NK-92 treated with Interleukin-12 subunit alpha and Interleukin-12 subunit beta, amount 100 ng/mL, for 24 hours (cell line): ENCODE results near the gene PON2.
"Not testable (repeated sequence)": the region's sequence is repeated elsewhere in the genome, so short reads cannot be mapped to it uniquely, and the experiment has no call there.

Experiments
- DNase-seq: peaks from one replicate; lab custom pipeline; 2025; lab: John Stamatoyannopoulos, UW

Gene PON2

GRCh38 chr7:95434557-95435421 lies at the start of gene PON2:
PON2 (minus strand) TSS chr7:95435028; CDS start chr7:95434951, 77 bp downstream.
- DNase-seq: peak; percentile 50

DNA sequence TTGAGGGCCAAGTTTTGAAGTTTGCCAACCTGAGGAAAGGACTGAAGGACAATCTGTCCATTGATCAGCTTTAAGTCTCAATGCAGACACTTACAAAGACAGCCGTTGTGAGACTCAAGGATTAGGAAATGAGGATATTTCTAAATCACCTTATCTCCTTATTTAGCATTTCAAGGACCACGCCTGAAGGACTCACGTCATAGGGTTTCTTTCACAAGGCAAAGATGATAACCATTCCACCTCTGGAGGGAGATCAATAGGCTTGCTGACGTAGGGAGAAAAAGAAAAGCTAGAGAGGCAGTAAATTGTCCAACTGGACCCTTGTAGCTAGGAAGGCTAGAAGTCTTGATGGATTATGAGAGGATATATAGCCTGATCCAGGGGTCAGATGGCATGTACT lies 47.6 kb upstream of the PON2 start:
- DNase-seq: no peak

GRCh38 chr7:95481271-95482165 lies 46.7 kb upstream of the PON2 start:
- no peak for DNase-seq

GRCh38 chr7:95479992-95480624 lies 45.3 kb upstream of the PON2 start:
- DNase-seq: no peak

DNA sequence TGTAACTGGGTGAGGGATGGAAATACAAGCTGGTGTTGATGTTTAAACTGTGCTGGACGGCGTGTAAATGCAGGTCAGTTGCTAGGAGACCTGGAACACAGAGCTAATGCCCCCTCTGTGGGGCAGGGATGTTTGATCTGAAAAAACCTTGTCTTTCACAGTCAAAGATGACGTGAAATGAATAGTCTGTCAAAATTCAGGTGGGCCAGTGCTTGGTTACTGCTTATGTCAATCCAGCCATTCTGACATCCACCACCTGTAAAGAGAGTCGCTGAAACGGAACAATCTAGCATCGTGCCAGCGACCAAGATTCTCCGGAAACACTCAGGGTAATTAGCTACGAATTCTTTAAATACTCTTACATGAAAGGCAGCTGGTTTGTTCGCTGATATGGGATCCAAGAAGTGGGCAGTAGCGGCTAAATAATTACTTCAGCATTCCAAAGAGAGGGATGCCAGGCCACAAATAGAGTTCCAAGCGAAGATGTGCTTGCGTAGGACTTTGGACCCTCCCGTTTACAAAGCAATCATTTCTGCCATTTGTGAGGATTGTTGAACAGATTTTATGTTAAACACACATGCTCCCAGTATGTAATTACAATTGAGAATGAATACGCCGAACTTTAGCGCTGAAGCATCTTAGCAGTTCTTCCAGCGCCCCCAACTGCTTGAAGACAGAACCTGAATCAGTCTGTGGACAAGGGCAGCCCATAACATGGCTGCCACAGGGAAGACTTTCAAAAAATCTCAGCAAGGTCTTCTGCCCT lies 43.6 kb upstream of the PON2 start:
- no peak for DNase-seq

DNA sequence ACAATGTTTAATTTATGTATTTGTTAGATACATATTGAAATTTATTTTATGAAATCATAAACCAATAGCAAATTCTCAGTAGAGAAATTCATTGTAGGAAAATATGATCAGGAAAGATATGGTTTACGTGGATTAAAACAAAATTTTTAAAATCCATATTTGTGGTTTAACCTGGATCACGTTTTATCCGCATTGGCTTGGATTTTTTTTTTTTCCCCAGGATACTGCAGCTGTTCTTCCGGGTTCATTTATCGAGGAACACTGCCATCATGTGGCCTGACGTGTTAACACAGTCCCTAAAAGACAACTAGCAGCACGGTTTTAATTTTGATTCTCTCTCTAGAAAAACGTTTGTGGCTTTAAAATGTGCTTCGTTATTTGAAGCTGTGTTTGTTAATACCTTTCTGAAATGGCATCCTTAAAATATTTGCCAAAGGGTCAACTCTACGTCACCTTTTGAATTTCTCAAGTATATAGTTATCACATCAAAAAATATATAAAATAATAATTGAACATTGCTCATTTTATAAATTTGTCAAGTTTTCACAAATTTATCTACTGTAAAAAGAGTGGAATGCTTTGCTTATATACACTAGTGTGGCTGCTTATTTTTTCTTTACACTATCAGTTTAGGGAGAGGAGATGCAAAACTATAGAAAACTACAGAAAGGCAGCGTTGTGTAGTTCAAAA lies 42.2 kb upstream of the PON2 start:
- DNase-seq: peak; percentile 28

- no peak for DNase-seq
Measured at GRCh38 chr7:95476072-95476847, 41.4 kb upstream of the PON2 start.

DNA sequence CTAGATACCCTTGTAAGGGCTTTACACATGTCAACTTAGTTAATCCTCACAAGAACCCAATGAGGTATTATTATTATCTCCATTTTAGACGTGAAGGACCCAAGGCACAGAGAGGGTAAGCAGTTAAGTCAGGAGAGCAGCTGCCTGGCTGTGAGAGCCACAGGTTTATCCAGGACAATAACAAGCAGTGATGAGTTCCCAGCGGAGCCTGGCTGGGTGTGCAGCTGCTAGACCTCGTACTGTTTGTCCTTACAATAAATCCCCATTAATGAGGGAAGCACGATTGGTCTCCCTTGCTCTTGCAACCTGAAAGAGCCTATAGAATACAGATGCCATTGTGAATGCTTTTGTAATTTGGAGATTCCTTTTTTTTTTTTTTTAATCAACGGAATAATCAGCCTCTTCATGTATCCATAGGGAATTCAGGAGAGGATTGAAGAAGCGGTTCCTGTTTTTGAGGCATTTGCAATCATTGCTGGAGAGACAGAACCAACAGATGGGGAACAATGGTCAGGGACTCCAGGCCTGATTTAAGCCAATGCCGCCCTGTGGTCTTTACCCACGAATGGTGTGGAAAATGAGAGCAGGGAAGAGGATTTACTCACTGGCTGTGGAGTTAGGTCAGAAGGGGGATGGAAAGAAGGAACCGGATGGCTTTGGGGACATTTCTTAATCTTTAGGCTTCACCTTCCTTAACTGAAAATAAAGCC lies 38.6 kb upstream of the PON2 start:
- DNase-seq: no peak

DNA sequence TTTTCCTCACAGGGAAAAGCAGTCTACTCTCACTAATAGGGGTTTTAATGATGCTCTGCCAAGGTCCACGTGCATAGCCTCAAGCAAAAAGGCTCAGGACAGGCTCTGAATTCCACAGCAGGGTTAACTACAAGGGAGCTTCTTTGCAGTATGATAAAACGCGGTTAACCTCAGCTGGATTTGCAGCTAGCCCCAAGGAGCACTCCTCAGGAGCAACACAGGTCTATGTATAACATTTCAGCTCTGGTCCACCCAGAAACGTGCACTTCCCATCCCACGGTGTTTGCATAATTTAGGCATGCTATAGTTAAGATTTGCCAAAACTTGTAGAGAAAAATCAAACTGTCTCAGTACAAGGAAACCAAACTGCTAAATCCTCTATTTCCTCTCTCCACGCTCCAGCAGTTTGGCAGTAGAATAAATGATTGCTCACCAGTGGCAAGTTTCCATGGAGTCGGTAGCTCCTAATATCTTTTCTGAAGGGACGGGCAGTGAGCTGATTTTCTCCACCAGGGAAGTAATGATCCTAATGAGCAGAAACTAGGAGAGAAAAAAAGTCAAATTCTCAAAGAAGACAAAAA lies 37.8 kb upstream of the PON2 start:
- DNase-seq: no peak

- DNase-seq: no peak
Measured at GRCh38 chr7:95471071-95471470, 36.2 kb upstream of the PON2 start.

DNA sequence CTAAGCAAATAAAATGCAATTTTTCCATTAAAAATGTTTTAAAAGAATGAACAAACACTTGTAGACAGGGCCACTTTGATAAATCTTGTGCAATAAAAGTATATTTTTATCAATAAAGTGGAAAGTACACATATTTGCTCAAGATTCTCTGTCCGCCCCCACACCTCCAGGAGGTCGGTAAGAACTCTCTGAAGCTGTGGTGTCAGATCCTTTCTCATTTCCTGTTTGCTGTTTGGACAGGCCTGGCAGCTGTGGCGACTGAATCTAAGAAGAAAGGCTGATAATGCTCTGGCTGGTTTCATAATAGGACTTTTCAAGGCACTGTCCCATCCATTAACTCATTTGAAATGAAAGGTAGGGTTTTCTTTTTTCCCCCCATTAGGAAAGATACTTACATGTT lies 35.6 kb upstream of the PON2 start:
- no peak for DNase-seq

DNA sequence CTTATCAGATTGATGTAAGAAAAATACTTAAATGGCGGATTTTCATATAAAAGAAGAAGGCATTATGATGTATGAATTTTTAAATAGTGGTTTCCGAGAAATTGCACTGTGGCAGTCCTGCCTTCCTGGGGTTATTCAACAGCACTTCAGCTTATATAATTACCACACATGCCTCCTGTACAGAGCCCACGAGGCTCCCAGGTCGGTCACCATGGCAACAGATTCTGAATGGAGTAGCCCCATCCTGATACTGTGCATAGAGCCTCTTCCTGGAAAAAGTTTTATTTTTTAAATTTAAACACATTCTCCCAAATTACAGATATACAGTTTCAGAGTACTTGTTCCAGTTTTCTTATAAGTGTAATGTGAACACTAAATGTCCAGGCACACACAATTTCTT lies 35.0 kb upstream of the PON2 start:
- DNase-seq: no peak

DNA sequence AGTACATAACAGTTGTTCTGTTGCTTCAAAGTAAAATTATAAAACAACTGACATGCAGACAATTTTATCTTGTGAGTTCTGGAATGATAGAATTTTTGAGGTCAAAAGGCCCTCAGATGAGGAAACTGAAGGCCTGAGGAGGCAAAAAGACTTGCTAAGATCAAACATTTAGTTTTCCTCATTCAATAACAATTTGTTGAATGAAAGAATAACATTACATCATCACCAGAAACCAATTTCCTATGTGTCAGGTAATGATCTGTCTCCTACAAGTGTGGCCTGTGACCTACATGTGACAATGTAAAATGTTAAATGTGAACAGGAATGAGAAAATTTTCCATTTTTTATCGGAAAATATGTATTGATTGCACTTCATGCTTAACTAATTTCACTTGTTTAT lies 34.4 kb upstream of the PON2 start:
- no peak for DNase-seq

DNA sequence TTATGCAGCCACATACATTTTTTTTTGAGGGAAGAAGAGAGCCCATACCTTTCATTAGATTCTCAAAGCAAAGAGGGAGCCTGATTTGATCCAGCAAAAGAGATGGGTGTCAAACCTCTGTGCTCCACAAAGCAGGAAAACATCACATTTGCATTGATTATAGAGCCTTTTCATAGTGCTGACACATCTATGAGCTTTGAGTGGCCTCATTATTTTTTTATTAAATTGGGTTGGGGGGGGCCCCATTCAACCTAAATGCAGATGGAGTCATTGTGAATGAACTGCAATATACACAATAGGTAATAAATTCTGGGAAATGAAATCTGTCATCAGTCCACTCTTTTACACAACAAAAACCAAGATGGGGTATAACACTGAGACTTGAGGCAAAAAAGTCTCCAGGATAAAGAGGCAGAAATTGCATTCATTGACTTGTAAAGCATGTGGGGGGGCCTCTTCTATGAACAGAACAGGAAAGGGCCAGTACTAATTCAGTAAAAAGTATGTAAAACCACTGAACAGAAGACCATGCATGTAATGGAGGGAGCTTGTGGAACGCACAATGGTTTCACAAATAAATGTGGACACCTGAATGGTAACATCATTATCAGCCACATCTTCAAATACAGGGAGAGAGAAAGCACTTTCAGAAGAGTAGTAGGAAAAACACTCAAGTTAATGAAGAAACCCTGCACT lies 33.2 kb upstream of the PON2 start:
- DNase-seq: no peak

DNA sequence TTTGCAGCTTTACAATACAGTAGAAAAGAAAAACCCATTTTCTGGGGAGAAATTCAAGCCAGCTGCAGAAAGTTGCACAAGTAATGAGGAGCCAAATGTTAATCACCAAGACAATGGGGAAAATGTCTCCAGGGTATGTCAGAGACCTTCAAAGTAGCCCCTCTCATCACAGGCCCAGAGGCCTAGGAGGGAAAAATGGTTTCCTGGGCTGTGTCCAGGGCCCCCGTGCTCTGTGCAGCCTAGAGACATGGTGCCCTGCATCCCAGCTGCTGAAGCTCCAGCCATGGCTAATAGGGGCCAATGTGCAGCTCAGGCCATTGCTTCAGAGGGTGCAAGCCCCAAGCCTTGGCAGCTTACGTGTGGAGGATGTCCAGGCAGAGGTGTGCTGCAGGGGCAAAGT lies 25.8 kb upstream of the PON2 start:
- DNase-seq: not testable (repeated sequence)

- no peak for DNase-seq
Measured at GRCh38 chr7:95457947-95458346, 23.1 kb upstream of the PON2 start.

DNA sequence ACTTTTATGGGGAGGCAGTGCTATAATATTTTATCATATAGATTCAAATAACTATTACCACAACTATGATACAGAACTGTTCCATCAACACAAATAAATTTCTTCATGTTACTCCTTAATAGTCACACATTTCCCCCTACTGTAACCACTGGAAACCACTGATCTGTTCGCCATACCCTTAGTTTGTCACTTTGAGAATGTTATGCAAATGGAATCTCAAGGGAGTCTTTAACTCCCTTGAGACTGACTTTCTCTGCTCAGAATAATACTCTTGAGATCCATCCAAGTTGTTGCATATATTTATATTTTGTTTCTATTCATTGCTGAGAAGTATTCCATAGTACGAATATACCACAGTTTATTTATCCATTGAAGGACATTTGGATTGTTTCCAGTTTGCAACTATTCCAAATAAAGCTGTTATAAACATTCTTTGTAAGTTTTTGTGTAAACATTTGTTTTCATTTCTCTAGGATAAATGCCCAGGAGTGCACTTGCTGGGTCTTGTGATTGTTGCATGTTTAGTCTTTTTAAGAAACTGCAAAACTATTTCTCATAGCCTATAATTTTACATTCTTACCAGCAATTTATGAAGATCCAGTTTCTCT lies 19.7 kb upstream of the PON2 start:
- DNase-seq: no peak

DNA sequence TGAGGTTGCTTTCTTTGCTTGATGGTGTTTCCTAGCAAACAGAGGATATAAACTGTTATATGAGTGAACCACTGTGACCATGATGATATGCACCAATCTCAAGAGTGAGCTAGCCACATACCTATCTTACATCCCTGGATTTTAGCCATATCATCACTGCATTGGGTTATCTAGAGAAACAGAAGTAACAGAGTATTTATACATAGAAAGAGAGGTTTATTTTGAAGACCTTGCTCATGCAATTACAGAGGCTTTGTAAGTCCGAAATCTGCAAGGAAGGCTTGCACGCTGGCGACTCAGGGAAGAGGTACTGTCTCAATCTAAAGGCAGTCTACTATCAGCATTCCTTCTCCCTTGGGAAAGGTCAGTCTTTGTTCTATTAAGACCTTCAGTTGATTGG lies 11.8 kb upstream of the PON2 start:
- no peak for DNase-seq
